SK-N-SH (cell line): ENCODE data around the gene SUFU. TPM values are rescaled to one million over a fixed set of nuclear protein-coding genes. Genes with fewer than 3 reads are reported as not detected.

ENCODE experiments used
- CTCF ChIA-PET: fragments of 300-600, 350-600 bp; formaldehyde crosslinking; extraction: SDS; loops from one replicate; lab custom pipeline; 2021; lab: Yijun Ruan, JAX
- POLR2A ChIA-PET: fragments of 350-600 bp; sonication (Branson Sonifier 250); formaldehyde crosslinking; extraction: SDS; loops from one replicate; lab custom pipeline; 2020; ENCODE audit warnings: antibody characterized with exemption, inconsistent platforms; lab: Yijun Ruan, JAX
- DNase-seq: peaks from one replicate; pipeline ENCODE4 v3.0.0; 2012
- H2AFZ ChIP-seq: fragments of 200-600 bp; sonication (generic); 2 replicates; pipeline ENCODE4 v1.8.1; 2016; ENCODE audit warnings: antibody characterized with exemption, mild to moderate bottlenecking, low read depth
- H3F3A ChIP-seq: fragments of 200-600 bp; sonication (generic); replicated peaks from 2 replicates; pipeline ENCODE3; 2016; ENCODE audit warnings: antibody characterized with exemption, mild to moderate bottlenecking; ENCODE audit not compliant: insufficient read depth
- H3K27ac ChIP-seq, 2 experiments: fragments of 200-500 bp in 1 of 2; fragments of 200-600 bp in 1 of 2; sonication (Bioruptor generic) in 1 of 2; sonication (generic), shearing (Covaris generic) in 1 of 2; 2 replicates each; pipeline versions ENCODE4 v1.5.1 to v1.6.1; 2014 to 2016; ENCODE audit warnings: low read depth in 2 of 2, inconsistent platforms in 1 of 2, low read length in 1 of 2, mild to moderate bottlenecking in 1 of 2, mixed read lengths in 1 of 2
- H3K27me3 ChIP-seq: fragments of 200-600 bp; sonication (generic), shearing (Covaris generic); 2 replicates; pipeline ENCODE4 v1.6.1; 2016; ENCODE audit warnings: mixed run types; ENCODE audit not compliant: insufficient read depth
- H3K36me3 ChIP-seq, 2 experiments: fragments of 200-500 bp in 1 of 2; fragments of 200-600 bp in 1 of 2; sonication (Bioruptor generic) in 1 of 2; sonication (generic) in 1 of 2; replicated peaks in 1 of 2; 2 replicates each; pipeline versions ENCODE3 to v1.5.1; 2014 to 2016; ENCODE audit warnings: low read length in 1 of 2, mild to moderate bottlenecking in 1 of 2; ENCODE audit not compliant: insufficient read depth in 2 of 2, control insufficient read depth in 1 of 2
- H3K4me1 ChIP-seq, 2 experiments: fragments of 200-500 bp in 1 of 2; fragments of 200-600 bp in 1 of 2; sonication (Bioruptor generic) in 1 of 2; sonication (generic), shearing (Covaris generic) in 1 of 2; 2 replicates each; pipeline versions ENCODE4 v1.5.1 to v1.6.1; 2014 to 2016; ENCODE audit warnings: low read depth in 1 of 2, low read length in 1 of 2, mixed run types in 1 of 2; ENCODE audit not compliant: insufficient read depth in 2 of 2, control insufficient read depth in 1 of 2
- H3K4me2 ChIP-seq: fragments of 200-600 bp; sonication (generic), shearing (Covaris generic); 2 replicates; pipeline ENCODE4 v1.6.1; 2017; ENCODE audit warnings: mixed run types
- H3K4me3 ChIP-seq, 2 experiments: fragments of 200-500 bp in 1 of 2; fragments of 200-600 bp in 1 of 2; sonication (Bioruptor generic) in 1 of 2; sonication (generic), shearing (Covaris generic) in 1 of 2; 2 replicates each; pipeline versions ENCODE4 v1.5.1 to v1.8.1; 2014 to 2016; ENCODE audit warnings: low read depth in 2 of 2, inconsistent platforms in 1 of 2, low read length in 1 of 2, mild to moderate bottlenecking in 1 of 2, mixed read lengths in 1 of 2, moderate library complexity in 1 of 2
- H3K79me2 ChIP-seq: fragments of 200-600 bp; sonication (generic); 2 replicates; pipeline ENCODE4 v1.8.1; 2017; ENCODE audit warnings: mild to moderate bottlenecking; ENCODE audit not compliant: insufficient read depth
- H3K9ac ChIP-seq: fragments of 200-600 bp; sonication (generic); 2 replicates; pipeline ENCODE4 v1.6.1; 2017; ENCODE audit warnings: mixed run types
- H3K9me2 ChIP-seq: fragments of 200-600 bp; sonication (generic); 2 replicates; pipeline ENCODE4 v1.6.1; 2017; ENCODE audit warnings: mixed run types
- H3K9me3 ChIP-seq: fragments of 200-600 bp; sonication (generic); 2 replicates; pipeline ENCODE4 v1.6.1; 2017; ENCODE audit warnings: mixed run types, mild to moderate bottlenecking, moderate library complexity
- H4K20me1 ChIP-seq: fragments of 200-600 bp; sonication (generic); 2 replicates; pipeline ENCODE4 v1.6.1; 2017; ENCODE audit warnings: mild to moderate bottlenecking, mixed run types; ENCODE audit not compliant: insufficient read depth
- ELF1 ChIP-seq: IDR thresholded peaks from 2 replicates; pipeline ENCODE4 v1.4.0; 2012
- FOXJ3 ChIP-seq: sonication (generic); formaldehyde crosslinking; IDR thresholded peaks from 2 replicates; pipeline ENCODE4 v1.5.1; 2020; ENCODE audit warnings: mild to moderate bottlenecking, missing genetic modification reagents
- FOXM1 ChIP-seq: IDR thresholded peaks from 2 replicates; pipeline ENCODE4 v1.4.0; 2012; ENCODE audit warnings: low read depth, mild to moderate bottlenecking
- GABPA ChIP-seq: IDR thresholded peaks from 2 replicates; pipeline ENCODE4 v1.4.0; 2012; ENCODE audit warnings: low read depth, mild to moderate bottlenecking
- GATA2 ChIP-seq: sonication (generic); formaldehyde crosslinking; IDR thresholded peaks from 2 replicates; pipeline ENCODE4 v1.5.0; 2020; ENCODE audit warnings: mild to moderate bottlenecking, missing genetic modification reagents
- MEF2A ChIP-seq: IDR thresholded peaks from 2 replicates; pipeline ENCODE4 v1.4.0; 2012; ENCODE audit warnings: low read depth, borderline replicate concordance
- MXI1 ChIP-seq: IDR thresholded peaks from 2 replicates; pipeline ENCODE4 v1.6.1; 2012; ENCODE audit warnings: mild to moderate bottlenecking, low read depth, low read length, improper control_type of control experiment
- NRF1 ChIP-seq: IDR thresholded peaks from 2 replicates; pipeline ENCODE4 v1.6.1; 2012; ENCODE audit warnings: low read depth, mild to moderate bottlenecking, low read length
- POLR2AphosphoS5 ChIP-seq: IDR thresholded peaks from 2 replicates; pipeline ENCODE4 v1.6.1; 2012; ENCODE audit warnings: low read depth, low read length
- SIN3A ChIP-seq: IDR thresholded peaks from 2 replicates; pipeline ENCODE4 v1.6.1; 2012; ENCODE audit warnings: low read depth, mild to moderate bottlenecking, low read length, moderate library complexity, borderline replicate concordance
- TAF1 ChIP-seq: IDR thresholded peaks from 2 replicates; pipeline ENCODE4 v1.6.1; 2012; ENCODE audit warnings: low read depth, mild to moderate bottlenecking, low read length, moderate library complexity, borderline replicate concordance
- WGBS: methylation state at CpG from one replicate; pipeline ENCODE4 v1.1.6; 2017; ENCODE audit warnings: low lambda C conversion rate; 5-methylcytosine and 5-hydroxymethylcytosine counted together
- polyA plus RNA-seq, 3 experiments: library from polyadenylated mRNA; depleted of rRNA; stranded (reverse); fragments of >200 nt; gene quantifications; 2 replicates each; pipeline ENCODE4 v1.2.3, GENCODE V29; 2012
- TF ChIP-seq, protein P1 (sequence below): IDR thresholded peaks from 2 replicates; pipeline ENCODE4 v1.4.0; 2012; ENCODE audit warnings: low read depth, borderline replicate concordance
- TF ChIP-seq, protein P2 (sequence below): IDR thresholded peaks from 2 replicates; pipeline ENCODE4 v1.6.1; 2012; ENCODE audit warnings: mild to moderate bottlenecking, low read depth, low read length, moderate library complexity
- TF ChIP-seq, protein P3 (sequence below): IDR thresholded peaks from 2 replicates; pipeline ENCODE4 v1.4.0; 2012; ENCODE audit warnings: low read depth
- TF ChIP-seq, protein P4 (sequence below): IDR thresholded peaks from 2 replicates; pipeline ENCODE4 v1.4.0; 2012; ENCODE audit warnings: low read depth, borderline replicate concordance

SUFU gene
- polyA plus RNA-seq, 1 of the 3 experiments (the other 2 are of a cell fraction) = 5.7 TPM

DNA sequence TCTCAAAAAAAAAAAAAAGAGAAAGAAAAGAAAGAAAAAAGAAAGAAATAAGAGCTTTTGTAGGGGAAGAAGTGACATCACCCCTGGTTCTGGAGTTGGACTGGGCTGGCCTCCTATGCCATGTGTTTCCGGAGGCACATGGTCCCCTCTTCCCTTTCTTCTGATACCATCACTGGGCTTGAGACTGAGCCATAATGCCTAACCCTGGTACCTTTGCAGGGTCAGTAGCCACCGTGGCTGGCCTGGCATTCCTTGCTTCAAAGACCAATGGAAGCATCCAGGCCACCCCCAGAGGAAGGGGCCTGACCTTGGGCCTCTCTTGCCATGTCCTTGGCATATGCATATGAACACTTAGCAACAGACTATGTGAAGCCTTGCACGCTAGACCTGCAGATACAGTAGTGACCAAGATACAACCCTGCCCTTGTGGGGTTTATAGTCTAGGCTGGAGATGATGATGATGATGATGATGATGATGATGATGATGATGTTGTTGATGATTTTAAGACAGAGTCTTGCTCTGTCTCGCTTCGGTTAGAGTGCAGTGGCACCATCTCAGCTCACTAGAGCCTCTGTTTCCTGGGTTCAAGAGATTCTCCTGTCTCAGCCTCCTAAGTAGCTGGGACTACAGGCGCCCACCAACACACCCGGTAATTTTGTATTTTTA, 31.8 kb downstream of the SUFU start:
- Histone ChIP-seq H2AFZ (no peak overlapping the region), H3K4me1 (no peaks in the 10 kb centered on the region), H3K36me3 (peaks cover 0 to 8% of the 10 kb centered on the region in 2 experiments), H3K9me2 (no peaks in the 10 kb centered on the region), H3K4me2 (no peak overlapping the region), H3K79me2 (peaks cover 3% of the 10 kb centered on the region; the same call in 1 of the 2 replicates), H4K20me1 (no peaks in the 10 kb centered on the region), H3K4me3 (no peak overlapping the region), H3F3A (peaks cover 4% of the 10 kb centered on the region), H3K27ac (no peak overlapping the region), H3K27me3 (no peaks in the 10 kb centered on the region), H3K9me3 (no peaks in the 10 kb centered on the region; the same call in 1 of the 2 replicates), H3K9ac (no peak overlapping the region)
- ChIA-PET POLR2A (no interaction called here), CTCF (no interaction called here)
- no peak for DNase-seq
- TF ChIP-seq GATA2 (no peak), SIN3A (no peak), ELF1 (no peak), POLR2AphosphoS5 (no peak), MXI1 (no peak), MEF2A (no peak), NRF1 (no peak)
- TF ChIP-seq, protein P1, sequence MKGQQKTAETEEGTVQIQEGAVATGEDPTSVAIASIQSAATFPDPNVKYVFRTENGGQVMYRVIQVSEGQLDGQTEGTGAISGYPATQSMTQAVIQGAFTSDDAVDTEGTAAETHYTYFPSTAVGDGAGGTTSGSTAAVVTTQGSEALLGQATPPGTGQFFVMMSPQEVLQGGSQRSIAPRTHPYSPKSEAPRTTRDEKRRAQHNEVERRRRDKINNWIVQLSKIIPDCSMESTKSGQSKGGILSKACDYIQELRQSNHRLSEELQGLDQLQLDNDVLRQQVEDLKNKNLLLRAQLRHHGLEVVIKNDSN = no peak
- TF ChIP-seq, protein P2, sequence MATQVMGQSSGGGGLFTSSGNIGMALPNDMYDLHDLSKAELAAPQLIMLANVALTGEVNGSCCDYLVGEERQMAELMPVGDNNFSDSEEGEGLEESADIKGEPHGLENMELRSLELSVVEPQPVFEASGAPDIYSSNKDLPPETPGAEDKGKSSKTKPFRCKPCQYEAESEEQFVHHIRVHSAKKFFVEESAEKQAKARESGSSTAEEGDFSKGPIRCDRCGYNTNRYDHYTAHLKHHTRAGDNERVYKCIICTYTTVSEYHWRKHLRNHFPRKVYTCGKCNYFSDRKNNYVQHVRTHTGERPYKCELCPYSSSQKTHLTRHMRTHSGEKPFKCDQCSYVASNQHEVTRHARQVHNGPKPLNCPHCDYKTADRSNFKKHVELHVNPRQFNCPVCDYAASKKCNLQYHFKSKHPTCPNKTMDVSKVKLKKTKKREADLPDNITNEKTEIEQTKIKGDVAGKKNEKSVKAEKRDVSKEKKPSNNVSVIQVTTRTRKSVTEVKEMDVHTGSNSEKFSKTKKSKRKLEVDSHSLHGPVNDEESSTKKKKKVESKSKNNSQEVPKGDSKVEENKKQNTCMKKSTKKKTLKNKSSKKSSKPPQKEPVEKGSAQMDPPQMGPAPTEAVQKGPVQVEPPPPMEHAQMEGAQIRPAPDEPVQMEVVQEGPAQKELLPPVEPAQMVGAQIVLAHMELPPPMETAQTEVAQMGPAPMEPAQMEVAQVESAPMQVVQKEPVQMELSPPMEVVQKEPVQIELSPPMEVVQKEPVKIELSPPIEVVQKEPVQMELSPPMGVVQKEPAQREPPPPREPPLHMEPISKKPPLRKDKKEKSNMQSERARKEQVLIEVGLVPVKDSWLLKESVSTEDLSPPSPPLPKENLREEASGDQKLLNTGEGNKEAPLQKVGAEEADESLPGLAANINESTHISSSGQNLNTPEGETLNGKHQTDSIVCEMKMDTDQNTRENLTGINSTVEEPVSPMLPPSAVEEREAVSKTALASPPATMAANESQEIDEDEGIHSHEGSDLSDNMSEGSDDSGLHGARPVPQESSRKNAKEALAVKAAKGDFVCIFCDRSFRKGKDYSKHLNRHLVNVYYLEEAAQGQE = no peak
- 96% methylated on average over 7 of the region's 7 CpGs for WGBS

DNA sequence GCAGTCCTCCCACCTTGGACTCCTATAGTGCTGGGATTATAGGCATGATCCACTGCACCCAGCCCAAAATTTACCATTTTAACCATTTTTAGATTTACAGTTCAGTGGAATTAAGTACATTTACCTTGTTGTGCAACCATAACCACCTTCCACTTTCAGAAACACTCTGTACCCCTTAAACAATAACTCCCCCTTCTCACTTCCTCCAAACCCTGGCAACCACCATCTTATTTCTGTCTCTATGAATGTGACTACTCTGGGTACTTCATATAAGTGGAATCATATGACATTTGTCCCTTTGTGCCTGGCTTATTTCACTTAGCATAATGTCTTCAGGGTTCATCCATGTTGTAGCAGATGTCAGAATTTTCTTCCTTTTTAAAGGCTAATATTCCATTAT, 33.6 kb downstream of the SUFU start:
- H3K27me3 ChIP-seq = no peaks in the 10 kb centered on the region
- H3K4me2 ChIP-seq = no peak overlapping the region
- H3K79me2 ChIP-seq = peaks cover 3% of the 10 kb centered on the region; the same call in 1 of the 2 replicates
- ChIA-PET POLR2A (no interaction called here), CTCF (no interaction called here)
- no peak overlapping the region for H3K4me3 ChIP-seq
- DNase-seq = no peak
- H2AFZ ChIP-seq = no peak overlapping the region
- no peaks in the 10 kb centered on the region; the same call in 1 of the 2 replicates for H3K9me3 ChIP-seq
- peaks cover 4% of the 10 kb centered on the region for H3F3A ChIP-seq
- H3K36me3 ChIP-seq = peaks cover 0 to 8% of the 10 kb centered on the region in 2 experiments
- H3K27ac ChIP-seq = no peak overlapping the region
- no peak for TF ChIP-seq GABPA
- no peak for TF ChIP-seq SIN3A
- TF ChIP-seq POLR2AphosphoS5 = no peak
- no peak for TF ChIP-seq FOXJ3
- no peak for TF ChIP-seq TAF1
- no peak for TF ChIP-seq FOXM1
- TF ChIP-seq, protein P3, sequence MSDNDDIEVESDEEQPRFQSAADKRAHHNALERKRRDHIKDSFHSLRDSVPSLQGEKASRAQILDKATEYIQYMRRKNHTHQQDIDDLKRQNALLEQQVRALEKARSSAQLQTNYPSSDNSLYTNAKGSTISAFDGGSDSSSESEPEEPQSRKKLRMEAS = no peak
- TF ChIP-seq MEF2A = no peak
- TF ChIP-seq, protein P4, sequence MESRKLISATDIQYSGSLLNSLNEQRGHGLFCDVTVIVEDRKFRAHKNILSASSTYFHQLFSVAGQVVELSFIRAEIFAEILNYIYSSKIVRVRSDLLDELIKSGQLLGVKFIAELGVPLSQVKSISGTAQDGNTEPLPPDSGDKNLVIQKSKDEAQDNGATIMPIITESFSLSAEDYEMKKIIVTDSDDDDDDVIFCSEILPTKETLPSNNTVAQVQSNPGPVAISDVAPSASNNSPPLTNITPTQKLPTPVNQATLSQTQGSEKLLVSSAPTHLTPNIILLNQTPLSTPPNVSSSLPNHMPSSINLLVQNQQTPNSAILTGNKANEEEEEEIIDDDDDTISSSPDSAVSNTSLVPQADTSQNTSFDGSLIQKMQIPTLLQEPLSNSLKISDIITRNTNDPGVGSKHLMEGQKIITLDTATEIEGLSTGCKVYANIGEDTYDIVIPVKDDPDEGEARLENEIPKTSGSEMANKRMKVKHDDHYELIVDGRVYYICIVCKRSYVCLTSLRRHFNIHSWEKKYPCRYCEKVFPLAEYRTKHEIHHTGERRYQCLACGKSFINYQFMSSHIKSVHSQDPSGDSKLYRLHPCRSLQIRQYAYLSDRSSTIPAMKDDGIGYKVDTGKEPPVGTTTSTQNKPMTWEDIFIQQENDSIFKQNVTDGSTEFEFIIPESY = no peak
- no peaks in the 10 kb centered on the region for H3K9me2 ChIP-seq
- no peaks in the 10 kb centered on the region for H4K20me1 ChIP-seq
- no peaks in the 10 kb centered on the region for H3K4me1 ChIP-seq
- no peak overlapping the region for H3K9ac ChIP-seq
